HG02970 (cell line): ENCODE data around the gene ZBTB20.

Experiments used
- ATAC-seq: cut with Tn5 transposase; IDR thresholded peaks from one replicate; pipeline ENCODE4 v1.9.1; 2021; ENCODE audit warnings: mild to moderate bottlenecking, moderate library complexity, moderate number of reproducible peaks; ENCODE audit not compliant: unreplicated experiment, low FRiP score

Gene ZBTB20

GRCh38 chr3:115040246-115040645, 106.8 kb downstream of the ZBTB20 start:
- no peak for ATAC-seq

- ATAC-seq, result no peak
Measured at GRCh38 chr3:115038817-115039216, 108.3 kb downstream of the ZBTB20 start.

GRCh38 chr3:115022835-115023398, 124.2 kb downstream of the ZBTB20 start:
- no peak for ATAC-seq

- ATAC-seq, result no peak
Measured at GRCh38 chr3:115022199-115022598, 124.9 kb downstream of the ZBTB20 start.

- ATAC-seq, result no peak
Measured at GRCh38 chr3:115021061-115021460, 126.0 kb downstream of the ZBTB20 start.

- no peak for ATAC-seq
Measured at GRCh38 chr3:115019900-115020299, 127.2 kb downstream of the ZBTB20 start.

GRCh38 chr3:115018694-115019093, 128.4 kb downstream of the ZBTB20 start:
- no peak for ATAC-seq

- no peak for ATAC-seq
Measured at GRCh38 chr3:115007966-115008365, 139.1 kb downstream of the ZBTB20 start.

- no peak for ATAC-seq
Measured at GRCh38 chr3:115004201-115005140, 142.6 kb downstream of the ZBTB20 start.

GRCh38 chr3:114998971-114999579, 148.0 kb downstream of the ZBTB20 start:
- no peak for ATAC-seq

GRCh38 chr3:114994554-114995341, 152.3 kb downstream of the ZBTB20 start:
- ATAC-seq, result no peak

GRCh38 chr3:114985776-114986175, 161.3 kb downstream of the ZBTB20 start:
- no peak for ATAC-seq

- ATAC-seq, result no peak
Measured at GRCh38 chr3:114983248-114983647, 163.8 kb downstream of the ZBTB20 start.

GRCh38 chr3:114974387-114974786, 172.7 kb downstream of the ZBTB20 start:
- peak; percentile 91 for ATAC-seq

GRCh38 chr3:114973536-114973935, 173.6 kb downstream of the ZBTB20 start:
- no peak for ATAC-seq

- ATAC-seq, result no peak
Measured at GRCh38 chr3:114967168-114967567, 179.9 kb downstream of the ZBTB20 start.

- no peak for ATAC-seq
Measured at GRCh38 chr3:114962189-114962588, 184.9 kb downstream of the ZBTB20 start.

- ATAC-seq, result no peak
Measured at GRCh38 chr3:114958930-114959329, 188.2 kb downstream of the ZBTB20 start.

- no peak for ATAC-seq
Measured at GRCh38 chr3:114953800-114954199, 193.3 kb downstream of the ZBTB20 start.

GRCh38 chr3:114953215-114953799, 193.8 kb downstream of the ZBTB20 start:
- no peak for ATAC-seq
